Suprapubic skin (tissue), 4 donors: ENCODE data around the gene GTF3C2.

ENCODE experiments used
- EP300 ChIP-seq: sonication (generic); formaldehyde crosslinking; IDR thresholded peaks from one replicate; pipeline ENCODE4 v1.6.1; 2017; ENCODE audit warnings: antibody characterized with exemption
- POLR2A ChIP-seq, 2 donors: fragments of 450-650 bp; IDR thresholded peaks; one replicate each; pipeline ENCODE4 v1.6.1; 2017; ENCODE audit warnings: antibody characterized with exemption in 2 of 2, mild to moderate bottlenecking in 2 of 2, moderate library complexity in 2 of 2
- POLR2AphosphoS5 ChIP-seq, 3 donors: sonication (generic); formaldehyde crosslinking; IDR thresholded peaks; one replicate each; pipeline ENCODE4 v1.6.1; 2017; ENCODE audit warnings: antibody characterized with exemption in 3 of 3
- TF ChIP-seq, protein P1 (sequence below), 2 donors: fragments of 200-600 bp in 1 of 2; fragments of 450-650 bp in 1 of 2; sonication (generic) in 1 of 2; IDR thresholded peaks; one replicate each; pipeline ENCODE4 v1.5.1; 2016 to 2019; ENCODE audit warnings: antibody characterized with exemption in 2 of 2, mild to moderate bottlenecking in 1 of 2, moderate library complexity in 1 of 2

DNA sequence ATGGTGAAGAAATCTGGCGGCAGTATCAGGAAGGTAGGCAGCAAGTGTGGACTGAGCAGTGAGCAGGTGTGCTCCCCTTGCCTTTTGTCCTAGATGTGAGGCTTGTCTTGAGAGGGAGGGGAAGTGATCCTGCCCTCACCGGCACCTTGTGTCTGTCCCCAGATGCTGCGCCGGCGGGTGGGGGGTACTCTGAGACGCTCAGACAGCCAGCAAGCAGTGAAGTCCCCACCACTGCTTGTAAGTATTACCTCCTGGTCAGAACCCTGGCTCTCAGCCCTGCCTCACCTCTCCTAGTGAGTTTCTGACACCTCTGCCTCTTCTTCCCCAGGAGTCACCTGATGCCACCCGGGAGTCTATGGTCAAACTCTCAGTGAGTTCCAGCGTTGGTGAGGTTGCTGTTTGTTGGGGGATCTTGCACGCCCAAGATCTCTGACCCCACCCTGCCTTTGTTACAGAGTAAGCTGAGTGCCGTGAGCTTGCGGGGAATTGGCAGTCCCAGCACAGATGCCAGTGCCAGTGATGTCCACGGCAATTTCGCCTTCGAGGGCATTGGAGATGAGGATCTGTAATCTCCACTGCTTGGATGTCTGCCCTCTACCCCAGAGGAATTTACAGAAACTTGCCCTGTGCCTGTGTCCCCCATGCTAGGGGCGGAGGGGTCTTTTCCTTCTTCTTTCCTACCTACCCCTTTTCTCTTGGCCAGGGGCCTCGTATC lies 19.7 kb upstream of the GTF3C2 start:
- TF ChIP-seq, protein P1, sequence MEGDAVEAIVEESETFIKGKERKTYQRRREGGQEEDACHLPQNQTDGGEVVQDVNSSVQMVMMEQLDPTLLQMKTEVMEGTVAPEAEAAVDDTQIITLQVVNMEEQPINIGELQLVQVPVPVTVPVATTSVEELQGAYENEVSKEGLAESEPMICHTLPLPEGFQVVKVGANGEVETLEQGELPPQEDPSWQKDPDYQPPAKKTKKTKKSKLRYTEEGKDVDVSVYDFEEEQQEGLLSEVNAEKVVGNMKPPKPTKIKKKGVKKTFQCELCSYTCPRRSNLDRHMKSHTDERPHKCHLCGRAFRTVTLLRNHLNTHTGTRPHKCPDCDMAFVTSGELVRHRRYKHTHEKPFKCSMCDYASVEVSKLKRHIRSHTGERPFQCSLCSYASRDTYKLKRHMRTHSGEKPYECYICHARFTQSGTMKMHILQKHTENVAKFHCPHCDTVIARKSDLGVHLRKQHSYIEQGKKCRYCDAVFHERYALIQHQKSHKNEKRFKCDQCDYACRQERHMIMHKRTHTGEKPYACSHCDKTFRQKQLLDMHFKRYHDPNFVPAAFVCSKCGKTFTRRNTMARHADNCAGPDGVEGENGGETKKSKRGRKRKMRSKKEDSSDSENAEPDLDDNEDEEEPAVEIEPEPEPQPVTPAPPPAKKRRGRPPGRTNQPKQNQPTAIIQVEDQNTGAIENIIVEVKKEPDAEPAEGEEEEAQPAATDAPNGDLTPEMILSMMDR (IDR thresholded peaks at IDR 0.05), result no peak
- no peak for TF ChIP-seq POLR2A (IDR thresholded peaks at IDR 0.05)
- no peak for TF ChIP-seq EP300
- TF ChIP-seq POLR2AphosphoS5 (IDR thresholded peaks at IDR 0.05), result no peak
